GM21515 (cell line): Measurements from ENCODE around the gene CCNDBP1.
"Not testable (repeated sequence)": the region's sequence is repeated elsewhere in the genome, so short reads cannot be mapped to it uniquely, and the experiment has no call there.

Source experiments
- ATAC-seq: cut with Tn5 transposase; IDR thresholded peaks from one replicate; pipeline ENCODE4 v1.9.1; 2021; ENCODE audit not compliant: unreplicated experiment

Gene CCNDBP1

DNA sequence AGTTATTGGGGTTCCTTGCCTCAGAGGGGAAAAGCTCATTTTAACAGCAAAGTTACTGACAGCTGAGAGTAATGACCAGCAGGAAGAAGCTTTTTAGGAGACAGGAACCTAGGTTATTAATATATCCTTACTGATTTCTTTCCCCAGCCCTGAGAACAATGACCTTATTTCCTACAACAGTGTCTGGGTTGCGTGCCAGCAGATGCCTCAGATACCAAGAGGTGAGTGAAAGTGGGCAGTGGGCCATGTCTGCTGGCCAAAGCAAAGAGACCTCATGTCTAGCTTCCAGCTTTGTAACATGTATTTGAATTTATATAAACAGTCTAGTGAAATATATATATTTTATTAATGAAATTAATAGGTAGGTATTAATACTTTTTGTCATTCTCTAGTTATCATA is 5.0 kb downstream of the CCNDBP1 start:
- ATAC-seq: no peak

DNA sequence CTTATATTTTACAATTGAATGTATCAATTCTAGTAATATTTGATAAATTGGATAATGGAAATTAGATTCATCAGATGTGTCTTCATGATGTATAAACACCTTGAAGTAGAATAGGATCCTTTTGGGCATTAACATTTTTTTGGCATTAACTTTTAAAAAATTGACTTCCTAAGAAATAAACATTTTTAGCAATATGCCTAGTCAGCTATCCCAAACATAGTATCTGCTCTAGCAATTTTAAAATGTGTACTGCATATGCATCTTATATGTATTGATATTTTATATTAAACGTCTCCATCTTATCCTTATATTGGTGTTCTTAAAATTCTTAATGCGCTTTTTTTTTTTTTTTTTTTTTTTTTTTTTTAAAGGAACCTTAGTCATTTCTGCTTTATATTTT is 8.5 kb downstream of the CCNDBP1 start:
- ATAC-seq: no peak

DNA sequence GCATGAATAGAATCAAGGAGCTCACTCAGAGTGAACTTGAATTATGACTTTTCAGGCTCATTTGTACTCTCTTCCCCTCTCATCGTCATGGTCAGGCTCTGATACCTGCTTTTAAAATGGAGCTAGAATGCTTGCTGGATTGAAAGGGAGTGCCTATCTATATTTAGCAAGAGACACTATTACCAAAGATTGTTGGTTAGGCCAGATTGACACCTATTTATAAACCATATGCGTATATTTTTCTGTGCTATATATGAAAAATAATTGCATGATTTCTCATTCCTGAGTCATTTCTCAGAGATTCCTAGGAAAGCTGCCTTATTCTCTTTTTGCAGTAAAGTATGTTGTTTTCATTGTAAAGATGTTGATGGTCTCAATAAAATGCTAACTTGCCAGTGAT is 9.6 kb downstream of the CCNDBP1 start:
- no peak for ATAC-seq

DNA sequence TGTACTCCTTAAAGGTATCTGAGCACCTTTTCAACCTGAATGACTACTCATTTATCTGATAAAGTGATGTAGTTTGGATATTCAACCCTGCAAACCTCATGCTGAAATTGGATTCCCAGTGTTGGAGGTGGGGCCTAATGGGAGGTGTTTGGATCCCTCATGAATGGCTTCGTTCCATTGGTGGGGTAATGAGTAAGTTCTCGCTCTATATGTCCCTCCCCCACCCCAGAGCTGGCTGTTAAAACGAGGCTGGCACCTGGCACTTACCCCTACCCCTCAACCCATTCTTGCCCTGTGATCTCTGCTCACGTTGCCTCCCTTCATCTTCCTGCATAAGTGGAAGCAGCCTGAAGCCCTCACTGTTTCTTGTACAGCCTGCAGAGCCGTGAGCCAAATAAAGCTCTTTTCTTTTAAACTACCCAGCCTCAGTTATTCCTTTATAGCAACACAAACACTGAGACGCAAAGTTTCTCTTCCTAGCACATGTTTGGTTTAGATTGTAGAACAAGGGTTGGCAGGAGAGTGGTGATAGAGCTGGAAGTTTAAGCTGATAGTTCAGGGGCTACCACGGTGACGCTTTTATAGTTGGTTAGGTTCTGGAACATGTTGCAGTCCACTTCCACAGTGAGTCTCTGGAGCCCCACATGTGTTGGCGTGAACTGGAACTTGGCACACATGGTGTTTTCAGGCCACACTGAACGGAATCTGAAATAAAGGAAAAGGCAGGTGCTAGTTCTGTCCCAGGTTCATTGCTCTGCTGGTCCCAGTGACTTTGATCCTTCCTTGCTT is 11.8 kb downstream of the CCNDBP1 start:
- ATAC-seq: no peak

DNA sequence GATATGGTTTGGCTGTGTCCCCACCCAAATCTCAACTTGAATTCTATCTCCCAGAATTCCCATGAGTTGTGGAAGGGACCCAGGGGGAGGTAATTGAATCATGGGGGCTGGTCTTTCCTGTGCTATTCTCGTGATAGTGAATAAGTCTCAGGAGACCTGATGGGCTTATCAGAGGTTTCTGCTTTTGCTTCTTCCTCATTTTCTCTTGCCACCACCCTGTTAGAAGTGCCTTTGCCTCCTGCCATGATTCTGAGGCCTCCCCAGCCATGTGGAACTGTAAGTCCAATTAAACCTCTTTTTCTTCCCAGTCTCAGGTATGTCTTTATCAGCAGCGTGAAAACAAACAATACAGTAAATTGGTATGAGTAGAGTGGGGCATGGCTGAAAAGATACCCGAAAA is 12.6 kb downstream of the CCNDBP1 start:
- not testable (repeated sequence) for ATAC-seq

DNA sequence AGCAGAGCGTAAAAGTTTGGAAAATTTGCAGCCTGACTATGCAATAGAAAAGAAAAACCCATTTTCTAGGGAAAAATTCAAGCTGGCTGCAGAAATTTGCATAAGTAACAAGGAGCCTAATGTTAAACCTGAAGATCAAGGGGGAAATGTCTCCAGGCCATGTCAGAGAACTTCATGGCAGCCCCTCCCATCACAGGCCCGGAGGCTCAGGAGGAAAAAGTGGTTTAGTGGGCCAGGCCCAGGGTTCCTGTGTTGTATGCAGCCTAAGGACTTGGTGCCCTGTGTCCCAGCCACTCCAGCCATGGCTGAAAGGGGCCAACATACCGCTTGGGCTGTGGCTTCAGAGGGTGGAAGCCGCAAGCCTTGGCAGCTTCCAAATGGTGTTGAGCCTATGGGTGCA is 13.4 kb downstream of the CCNDBP1 start:
- ATAC-seq: not testable (repeated sequence)

DNA sequence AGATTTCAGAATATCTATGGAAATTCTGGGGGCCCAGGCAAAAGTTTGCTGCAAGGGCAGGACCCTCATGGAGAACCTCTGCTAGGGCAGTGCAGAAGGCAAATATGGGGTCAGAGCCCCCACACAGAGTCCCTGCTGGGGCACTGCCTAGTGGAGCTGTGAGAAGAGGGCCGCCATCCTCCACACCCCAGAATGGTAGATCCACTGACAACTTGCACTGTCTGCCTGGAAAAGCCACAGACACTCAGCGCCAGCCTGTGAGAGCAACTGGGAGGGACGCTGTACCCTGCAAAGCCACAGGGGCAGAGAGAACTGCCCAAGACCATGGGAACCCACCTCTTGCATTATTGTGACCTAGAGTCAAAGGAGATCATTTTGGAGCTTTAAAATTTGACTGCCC is 13.8 kb downstream of the CCNDBP1 start:
- no peak for ATAC-seq

DNA sequence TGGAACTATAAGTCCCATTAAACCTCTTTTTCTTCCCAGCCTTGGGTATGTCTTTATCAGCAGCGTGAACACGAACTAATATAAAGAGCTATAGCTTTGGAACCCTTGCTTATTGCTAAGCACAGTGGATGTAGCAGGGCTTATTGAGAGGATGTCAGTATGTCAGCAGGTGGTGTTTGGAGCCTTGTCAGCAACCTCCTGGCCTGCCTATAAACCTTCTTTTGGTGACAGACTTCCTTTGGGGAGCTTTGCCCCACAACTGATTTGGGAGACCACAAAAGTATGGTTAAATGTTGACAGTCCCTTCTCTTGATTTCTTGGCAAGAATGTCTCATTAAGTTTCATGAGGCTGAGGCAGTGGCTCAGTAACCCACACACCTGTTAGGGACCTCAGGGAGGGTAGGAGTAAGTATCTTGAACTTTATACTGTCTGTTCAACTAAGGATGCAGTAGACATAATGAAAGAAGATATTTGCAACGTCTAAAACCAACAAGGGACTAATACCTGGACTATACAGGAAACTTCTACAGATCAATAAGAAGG is 14.8 kb downstream of the CCNDBP1 start:
- no peak for ATAC-seq

DNA sequence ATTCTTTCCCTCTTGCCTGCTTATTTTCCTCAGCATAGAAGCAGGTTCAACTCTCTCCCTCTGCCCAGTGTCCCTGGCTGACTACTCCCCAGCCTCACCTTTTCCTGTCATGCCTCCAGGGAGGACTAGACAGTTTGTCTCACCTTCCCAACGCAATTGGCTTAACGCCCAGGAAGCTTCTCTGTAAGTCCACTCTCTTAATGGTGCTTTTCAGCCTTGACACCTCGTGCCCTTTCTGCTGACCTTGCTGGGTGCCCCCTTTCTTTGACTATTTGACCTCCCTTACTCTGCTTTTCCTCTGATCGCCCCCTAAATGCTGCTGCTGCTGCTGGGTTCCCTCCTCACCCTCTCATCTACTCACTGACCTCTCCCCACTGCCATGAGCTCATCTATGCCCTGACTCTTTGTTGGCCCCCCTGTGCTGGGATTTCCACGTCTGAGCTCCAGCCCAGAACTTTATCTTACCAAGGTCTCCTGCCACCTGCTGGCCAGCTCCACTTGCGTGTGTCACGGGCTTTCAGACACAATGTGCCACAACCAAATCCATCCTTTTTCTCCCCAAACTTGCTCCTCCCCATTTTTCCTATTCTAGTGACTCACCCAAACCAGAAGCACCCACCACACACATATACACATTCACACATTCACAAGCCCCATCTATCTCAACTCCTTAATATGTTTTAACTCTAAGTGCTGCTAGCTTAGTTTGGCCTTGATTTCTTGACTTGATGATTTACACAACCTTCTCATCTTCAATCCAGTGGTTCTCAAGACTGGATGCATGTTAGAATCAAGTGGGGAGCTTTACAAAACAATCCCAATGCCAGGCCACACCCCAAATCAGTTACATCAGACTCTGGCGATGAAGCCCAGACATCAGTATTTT is 19.1 kb downstream of the CCNDBP1 start:
- ATAC-seq: no peak

DNA sequence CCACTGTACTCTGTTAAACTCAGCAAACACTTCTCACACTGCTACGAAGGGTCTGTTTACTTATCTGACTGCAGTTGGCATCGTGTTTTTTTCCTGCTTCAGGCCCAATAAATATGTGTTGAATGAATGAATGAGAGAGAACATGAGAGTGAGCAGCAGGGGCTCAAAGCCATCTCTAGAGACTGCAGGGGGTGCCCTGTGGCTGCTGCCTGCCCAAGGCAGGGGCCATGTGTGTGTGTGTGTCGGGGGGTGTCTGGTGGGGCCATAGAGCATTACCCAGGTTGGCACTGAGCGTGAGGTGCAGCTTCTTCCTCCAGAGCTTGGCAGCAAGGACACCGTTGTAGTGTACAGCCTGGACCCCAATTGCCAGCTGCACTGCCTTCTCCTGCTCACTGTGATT is 20.9 kb downstream of the CCNDBP1 start:
- ATAC-seq: no peak

DNA sequence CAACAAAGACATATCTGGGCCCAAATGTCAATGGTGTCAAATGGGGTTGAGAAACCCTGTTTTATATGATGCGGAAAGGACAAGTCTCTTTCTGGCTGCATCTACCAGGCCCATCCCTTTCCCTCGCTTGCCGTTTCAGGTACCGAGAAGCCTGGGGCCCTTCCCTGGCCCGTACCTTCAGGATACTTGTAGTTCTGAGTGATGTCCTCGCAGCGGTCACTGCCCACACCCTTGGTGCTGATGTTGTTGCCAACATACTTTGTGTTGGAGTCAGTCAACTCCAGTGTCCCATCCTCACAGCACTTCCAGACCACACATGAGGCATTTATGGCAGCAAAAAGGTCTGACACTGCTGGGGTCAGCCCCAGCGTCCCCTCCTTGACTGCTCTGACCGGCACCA is 21.8 kb downstream of the CCNDBP1 start:
- ATAC-seq: no peak

DNA sequence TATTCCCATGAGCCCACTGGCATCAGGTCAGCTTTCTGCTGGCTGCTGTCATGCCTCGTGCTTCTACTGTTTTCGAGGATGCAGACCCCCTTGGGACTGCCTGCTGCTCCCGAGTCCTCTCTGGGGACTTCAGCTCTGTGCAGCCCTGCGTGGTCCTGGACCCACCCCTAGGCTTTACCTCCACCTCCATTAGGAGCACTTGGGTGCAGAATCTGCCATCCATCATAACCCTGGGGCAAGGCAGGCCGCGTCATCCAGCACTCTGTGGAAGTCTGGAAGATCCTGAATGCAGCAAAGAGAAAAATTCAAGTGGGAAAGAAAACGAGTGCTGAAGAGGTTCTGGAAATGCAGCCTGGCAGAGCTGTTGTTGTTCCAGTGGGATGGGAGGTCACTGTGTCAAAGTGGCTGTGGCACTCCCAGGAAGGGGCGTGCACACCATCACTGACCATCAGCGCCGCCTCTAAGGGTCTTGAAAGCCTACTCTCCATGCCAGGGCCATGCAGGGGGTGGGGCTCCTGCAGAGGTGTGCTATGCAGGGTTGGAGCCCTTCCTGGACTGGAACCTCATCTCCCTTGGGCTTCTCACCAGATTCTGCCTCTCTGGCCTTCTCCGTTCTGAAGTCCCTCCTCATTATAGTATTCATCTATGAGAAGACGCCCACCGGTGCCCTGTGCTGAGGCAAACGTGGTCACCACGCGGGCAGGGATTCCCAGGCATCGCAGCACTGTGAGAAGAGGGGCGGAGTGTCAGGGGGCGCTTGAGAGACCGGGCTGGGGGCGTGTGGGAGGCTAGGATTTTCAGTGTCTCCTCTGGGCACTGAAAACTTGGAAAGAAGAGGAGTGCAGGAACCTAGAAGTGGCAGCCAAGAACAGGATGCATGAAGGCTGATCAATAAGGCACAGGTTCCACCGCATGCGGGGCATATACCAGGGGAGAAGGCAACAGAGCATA is 23.1 kb downstream of the CCNDBP1 start:
- ATAC-seq: no peak

DNA sequence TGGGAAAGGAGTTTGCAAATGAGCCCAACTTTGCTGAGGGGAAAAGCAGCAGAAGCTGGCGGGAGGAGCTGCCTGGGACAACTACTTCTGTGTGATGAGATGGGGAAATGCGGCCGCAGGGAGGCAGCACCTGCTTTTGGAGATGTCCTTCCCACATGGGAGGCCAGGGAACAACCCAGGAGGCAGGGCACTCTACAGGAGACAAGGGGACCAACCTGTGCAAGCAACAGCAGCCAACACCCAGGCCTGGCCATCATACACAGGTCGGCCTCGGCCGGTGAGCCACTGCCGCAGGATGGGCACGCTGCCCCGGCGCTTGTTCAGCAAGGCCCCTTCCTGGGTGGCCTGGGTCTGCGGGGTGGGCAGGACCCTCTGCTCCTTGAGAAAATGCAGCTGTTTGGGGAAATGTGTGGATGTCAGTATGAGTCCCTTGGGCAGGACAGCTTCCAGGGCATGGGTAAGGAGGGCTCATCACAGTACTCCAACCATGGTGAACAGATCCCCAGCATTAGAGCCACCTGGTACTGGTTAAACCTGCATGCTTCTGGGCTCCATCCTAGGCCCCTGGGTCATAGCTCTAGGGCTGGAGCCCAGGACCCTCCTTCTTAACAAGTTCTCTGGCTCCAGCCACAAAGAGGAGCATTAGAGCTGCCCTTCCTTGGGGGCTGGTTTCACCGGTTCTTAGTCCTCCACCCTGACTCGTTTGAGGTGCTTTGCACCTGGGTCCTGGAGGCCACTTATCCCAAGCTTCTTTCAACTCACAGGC is 24.0 kb downstream of the CCNDBP1 start:
- no peak for ATAC-seq

DNA sequence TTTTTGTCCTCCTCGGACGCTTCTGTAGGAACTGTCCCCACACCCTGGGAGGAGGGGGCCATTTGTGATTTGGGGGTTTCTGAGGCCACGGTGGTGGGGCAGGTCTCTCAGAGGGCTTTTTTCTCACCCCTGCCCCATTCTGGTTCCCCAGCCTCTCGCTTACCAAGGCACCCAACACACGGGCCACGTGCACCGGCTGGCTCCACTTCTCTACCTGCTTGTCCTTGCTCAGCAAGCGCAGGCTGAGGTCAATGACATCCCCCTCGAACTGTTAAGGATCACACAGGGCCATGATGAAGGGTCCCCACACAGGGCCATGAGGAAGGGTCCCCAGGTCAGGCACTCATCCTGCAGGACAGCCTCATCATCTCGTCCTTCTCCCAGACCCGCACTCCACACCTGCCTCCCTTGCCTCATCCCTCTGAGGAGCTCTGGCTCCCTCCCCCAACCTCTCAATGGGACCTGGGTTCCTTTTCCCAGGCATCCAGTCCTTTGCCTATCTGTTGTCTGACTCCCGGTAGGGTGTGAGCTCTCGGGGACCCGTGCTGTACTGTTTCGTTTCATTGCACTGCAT is 25.1 kb downstream of the CCNDBP1 start:
- ATAC-seq: no peak

DNA sequence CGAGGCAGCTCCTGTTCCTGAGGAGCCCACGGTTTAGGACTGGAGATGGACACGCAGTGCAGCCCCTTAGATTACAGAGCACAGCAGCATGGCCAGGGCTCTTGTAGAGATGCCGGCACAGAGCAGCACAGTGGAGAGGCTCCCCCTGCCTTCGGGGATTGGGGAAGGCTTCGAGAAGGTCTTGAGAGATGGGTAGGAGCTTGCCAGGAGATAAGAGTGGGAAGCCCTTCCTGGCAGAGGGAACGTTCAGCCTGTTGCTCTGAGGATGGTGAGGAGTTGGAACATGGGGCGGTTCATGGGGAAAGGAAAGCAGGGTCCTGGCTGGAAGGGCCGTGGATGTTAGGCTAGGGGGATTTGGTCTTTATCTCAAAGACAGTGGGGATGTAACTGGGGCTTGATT is 25.6 kb downstream of the CCNDBP1 start:
- ATAC-seq: no peak

DNA sequence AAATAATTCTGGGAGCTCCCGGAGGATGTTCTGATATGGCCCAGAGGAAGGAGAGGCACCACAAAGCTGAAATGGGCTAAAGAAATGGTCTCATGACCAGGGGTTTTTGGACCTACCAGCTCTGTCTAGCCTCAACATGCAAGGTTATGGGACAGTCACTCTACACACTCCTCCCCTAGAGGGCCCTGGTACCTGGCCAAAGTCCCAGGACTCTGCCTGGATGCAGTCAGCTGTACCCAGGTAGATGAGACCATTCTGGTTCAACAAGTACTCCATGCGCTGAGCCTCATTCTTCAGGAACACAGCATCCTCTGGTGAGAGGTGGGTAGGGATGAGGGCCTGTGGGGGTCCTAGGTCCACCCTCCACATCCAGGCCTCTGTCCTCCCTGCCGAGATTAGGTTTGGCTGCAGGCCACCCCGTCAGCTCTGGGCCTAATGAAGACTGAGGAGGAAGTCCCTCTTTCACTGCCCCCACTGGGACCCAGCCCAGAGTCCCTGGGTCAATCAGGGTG is 26.1 kb downstream of the CCNDBP1 start:
- ATAC-seq: no peak

DNA sequence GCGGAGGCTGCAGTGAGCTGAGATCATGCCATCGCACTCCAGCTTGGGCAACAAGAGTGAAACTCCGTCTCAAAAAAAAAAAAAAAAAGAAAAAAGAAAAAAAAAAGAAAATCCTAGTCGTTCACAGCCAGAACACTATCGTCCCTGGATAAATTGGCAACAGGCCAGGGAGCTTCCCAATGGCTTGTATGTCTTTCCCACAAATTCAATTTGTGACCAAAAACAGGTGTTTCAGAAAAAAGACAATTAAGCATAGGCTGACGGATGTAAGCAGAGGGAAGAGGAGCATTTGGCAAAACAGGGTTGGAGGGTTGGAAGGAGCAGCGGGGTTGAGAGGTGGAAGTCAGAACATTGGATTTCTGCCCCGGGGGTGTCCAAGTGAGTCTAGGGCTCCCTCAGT is 27.1 kb downstream of the CCNDBP1 start:
- ATAC-seq: no peak

DNA sequence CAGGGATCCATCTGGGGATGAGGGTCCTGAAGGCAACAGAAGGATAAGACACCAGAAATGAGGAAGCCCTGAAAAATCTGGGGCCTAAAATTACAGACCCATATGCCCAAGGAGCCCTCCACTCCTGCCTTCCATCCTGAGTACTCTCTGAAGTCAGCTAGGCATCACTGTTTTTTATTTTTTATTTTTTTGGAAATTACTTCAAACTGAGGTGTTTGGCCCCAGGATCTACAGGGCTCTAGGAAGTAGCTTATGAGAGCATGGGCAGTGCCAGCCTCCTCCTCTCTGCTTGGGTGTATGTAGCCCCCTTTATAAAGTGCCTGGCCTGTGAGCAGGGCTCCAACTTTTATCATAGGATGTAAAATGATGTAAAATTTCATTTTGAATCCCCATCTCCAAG is 27.7 kb downstream of the CCNDBP1 start:
- no peak for ATAC-seq

DNA sequence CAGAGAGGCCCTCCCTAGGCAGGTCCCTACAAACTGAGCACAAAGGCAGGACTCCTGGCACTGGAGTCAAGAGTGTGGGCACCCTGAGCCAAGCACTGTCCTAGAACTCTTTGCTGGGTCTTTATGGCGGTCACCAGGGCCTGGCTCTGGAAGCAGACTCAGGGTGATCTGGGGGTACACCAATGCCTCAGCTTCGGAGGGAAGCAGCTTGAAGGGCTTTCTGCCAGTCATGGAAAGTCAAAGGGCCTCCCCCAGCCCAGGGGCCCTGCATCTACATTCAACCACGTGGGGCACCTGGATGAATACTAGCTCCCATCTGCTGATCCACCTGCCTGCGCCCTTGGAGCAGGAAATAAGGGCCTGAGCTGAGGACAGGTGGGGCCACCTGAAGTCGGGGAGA is 28.3 kb downstream of the CCNDBP1 start:
- ATAC-seq: no peak

DNA sequence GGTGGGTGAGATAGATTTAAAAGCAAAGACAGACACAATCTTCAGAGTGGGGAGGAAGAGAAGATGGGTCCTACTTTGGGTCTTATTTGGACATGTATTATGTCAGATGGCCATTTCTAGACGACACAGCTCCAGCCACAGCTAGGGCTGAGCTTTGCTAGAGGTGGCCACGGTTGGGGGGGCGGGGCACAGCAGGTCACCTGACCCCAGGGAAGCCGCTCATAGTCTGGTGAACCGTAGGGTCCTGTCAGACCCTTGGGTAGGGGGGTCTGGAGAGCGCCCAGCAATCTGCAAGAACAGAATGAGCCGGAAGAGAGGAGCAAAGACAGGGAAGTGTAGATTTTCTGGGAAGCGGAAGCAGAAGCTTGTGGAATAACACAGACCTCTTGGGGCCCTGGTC is 29.0 kb downstream of the CCNDBP1 start:
- ATAC-seq: no peak
